DMS79 (cell line): ENCODE measurements around the gene TMEM269.

Experiments
- DNase-seq: peaks from one replicate; lab custom pipeline; 2025; lab: John Stamatoyannopoulos, UW

The TMEM269 gene

DNA sequence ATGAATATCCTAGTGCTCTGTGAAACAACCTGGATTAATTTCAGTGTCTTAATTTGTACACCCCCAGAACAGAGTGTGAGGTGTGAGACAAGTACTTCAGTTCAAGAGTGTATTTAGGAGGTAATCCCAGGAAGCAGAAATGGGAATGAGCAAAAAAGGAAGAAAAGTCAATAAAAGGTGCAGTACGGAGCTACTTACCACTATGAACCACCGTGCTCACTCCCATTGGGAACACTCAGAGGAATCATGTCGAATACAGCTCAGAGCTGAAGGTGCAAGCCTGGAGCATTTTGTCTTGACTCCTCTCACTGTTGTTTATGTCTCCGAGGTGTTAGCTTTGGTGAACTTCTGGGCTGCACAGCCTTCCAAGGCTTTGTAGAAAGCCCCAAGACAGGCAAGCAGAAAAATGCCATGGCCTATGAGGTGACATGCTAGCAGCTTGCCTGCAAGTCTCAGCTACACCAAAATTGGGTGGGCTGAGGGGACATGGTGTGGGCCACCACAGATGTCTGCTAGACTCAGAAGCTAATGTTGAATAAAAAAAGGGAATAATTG, 39.8 kb downstream of the TMEM269 start:
- DNase-seq: no peak

DNA sequence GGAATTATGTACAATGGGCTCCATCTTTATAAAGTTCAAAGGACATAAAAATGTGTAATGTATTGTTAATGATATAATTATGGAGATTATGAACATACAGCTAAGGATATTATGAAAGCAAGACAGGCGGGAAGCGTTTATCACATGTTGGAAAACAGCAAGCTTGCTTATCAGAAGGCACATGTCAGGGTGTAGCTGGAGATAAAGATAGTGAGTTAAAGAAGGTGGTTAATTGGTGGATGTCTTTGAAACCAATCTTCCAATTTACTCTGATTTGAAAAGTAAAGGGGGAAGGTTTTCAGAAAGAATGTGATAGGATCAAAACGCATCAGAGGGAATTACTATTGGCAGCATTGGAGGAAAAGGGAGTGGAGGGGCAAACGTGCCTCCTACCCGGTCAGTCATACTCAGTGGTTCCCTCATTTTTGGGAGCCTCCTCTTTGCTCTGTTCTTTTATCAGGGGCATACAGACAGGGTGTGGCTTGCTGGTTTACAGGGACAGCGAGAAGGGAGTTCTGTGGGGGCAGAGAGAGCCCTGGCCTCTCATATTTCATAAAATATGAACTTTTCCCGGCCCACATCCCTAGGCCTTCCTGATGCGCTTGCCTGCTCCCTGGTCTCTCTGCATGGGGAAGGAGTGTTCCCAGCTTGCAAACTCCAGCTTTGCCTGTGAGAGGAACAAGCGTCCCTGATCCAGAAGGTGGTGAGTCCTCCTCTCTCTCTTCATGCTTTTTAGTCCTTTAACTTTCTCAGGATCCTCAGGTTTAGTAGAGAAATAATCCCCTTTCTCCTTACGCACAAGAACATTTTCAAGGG, 40.5 kb downstream of the TMEM269 start:
- DNase-seq: no peak

DNA sequence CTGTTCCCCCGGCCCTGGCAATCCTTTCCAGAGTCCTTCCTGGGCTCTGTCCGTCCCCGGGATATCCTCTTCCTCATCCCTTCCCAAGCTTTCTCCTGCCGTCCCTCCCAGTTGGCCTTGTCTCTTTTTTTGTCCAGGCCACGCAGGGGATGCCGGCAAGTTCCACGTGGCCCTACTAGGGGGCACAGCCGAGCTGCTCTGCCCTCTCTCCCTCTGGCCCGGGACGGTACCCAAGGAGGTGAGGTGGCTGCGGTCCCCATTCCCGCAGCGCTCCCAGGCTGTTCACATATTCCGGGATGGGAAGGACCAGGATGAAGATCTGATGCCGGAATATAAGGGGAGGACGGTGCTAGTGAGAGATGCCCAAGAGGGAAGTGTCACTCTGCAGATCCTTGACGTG, 45.8 kb downstream of the TMEM269 start:
- DNase-seq: no peak

DNA sequence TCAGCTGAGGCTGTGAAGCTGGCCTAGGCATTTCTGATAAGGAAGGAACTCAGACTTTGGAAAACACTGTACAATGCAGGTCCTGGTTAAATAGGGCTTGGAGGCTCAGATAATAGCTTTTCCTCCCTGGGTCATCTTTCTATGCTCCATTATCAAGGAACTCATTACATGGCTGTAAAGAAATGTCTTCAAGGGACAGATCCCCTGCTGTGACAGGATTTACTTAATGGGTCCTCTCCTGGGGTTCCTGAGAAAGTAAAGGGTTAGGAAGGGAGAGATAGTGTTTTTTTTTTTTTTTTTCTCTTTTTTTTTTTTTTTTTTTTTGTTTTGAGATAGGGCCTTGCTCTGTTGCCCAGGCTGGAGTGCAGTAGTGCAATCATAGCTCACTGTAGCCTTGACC, 46.5 kb downstream of the TMEM269 start:
- no peak for DNase-seq

DNA sequence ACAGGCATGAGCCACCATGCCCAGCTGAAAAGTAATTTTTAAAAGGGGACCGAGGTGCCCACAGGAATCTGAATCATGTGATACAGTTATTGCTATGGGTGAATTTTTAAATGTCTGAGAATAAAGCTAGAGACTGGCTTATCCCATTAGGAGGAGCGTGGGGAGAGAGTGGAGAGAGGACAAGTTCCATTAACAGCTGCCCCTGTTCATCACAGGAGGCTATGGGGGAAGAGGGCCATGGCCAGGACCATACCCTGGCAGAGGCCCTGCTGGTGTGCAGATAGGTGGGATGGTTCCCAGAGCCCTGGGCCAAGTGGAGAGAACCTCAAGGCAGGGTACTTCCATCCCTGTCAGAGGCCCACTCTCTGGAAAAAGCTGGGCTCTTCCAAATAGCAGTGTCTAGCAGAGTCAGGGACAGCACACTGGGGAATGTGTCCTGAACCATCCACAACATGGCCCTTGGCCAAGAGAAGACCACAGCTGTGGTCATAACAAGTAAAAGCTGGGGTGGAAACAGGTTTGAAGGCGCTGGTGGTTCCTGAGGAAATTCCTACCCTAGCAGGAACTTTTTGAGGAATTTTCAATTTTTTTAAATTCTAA, 48.0 kb downstream of the TMEM269 start:
- DNase-seq: no peak

DNA sequence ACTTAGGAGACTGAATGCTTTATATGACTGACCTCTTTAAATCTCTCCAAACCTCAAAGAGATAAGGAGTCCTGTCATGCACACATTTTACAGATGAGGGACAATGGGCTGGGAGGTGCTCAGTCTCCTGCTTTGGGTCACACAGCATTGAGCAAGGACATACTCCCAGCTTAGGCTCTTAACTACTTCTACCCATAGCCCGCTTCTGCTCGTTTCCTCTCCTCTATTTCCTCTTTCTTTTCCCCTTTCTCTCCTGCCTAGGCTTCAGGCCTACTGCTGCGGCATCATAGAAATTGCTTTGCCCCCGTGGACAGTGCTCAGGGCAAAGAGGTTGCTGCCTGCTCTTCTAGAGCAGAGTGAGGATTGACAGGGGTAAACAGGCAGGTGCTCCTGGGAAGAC, 49.2 kb downstream of the TMEM269 start:
- DNase-seq: no peak

DNA sequence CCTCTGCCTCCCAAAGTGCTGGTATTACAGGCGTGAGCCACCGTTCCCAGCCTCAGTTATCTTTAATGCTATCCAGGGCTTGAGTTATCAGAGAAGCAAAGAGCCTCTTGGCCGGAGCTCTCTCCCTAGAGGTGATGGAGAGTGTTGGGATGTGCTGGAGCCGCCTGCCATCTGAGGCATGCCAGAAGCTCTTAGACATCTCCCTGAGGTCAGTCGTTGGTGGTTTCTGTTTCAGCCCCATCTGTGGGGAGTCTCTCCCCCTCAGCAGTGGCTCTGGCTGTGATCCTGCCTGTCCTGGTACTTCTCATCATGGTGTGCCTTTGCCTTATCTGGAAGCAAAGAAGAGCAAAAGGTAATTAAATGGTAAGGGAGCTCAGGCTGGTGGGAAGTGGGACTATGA, 50.0 kb downstream of the TMEM269 start:
- no peak for DNase-seq

DNA sequence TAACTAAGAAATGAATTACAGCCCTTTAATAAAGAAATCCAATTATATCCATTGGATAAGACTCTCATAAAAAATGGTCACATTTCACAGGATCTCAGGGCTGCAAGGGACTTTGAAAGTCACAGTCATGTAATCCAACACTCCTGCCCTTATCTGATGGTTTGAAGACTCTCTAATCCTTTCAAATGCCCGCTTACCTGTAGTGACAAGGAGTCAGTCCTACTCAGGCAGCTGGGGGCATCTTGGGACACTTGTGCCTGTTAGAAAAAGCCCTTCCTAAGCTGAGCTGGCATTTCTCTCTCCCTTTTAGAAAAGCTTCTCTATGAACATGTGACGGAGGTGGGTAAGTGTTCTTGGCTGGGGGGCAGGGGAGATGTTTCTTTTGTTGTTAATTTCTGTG, 50.6 kb downstream of the TMEM269 start:
- DNase-seq: peak; percentile 7

DNA sequence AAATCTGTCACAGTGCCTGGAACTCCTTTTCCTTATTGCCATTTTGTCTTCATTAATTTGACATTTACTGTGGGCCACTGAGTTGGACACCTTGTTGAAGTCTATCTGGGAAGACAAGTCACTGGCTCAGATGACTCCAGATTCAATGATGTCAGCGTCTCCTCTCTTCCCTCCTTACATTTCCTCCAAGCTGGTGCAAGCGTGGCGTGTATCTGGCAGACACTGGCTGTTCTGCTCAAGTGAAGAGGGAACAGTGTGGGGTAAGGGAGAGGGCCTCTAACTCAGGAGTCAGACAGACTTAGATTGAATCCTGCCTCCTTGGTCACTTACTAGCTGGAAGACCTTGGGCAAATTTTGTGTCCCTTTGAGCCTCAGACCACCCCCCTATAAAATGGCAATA, 52.9 kb downstream of the TMEM269 start:
- no peak for DNase-seq

DNA sequence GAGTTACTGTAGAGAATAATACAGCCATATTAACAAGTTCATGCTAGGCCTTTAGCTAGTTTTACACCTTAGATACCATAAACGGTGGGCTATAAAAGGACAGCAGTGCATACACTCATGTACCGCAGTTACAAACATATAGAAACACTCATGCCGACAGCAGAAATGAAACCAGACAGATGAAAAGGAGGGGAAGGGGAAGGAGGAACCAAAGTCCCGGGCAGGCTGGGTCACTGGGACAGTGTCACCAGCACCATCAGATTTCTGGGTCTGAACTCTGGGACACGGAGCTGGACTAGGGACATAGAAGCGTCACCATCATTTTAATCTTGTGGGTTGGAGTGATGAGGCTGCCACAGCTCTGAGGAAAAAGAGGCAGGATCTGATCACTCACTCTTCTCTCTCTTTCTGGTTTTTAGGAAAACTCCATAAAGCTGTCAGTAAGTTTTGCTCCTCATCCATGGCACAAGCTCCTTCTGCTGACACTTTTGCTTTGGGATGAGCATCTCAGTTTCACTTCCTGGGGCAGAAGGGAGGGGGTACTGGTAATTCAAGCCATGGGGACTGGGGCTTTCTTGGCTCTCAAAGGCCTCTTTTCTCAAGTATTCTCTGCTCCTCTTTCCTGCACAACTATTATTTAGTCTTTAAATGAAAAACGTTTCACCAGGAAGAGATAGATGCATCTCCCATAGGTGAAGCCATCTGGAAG, 53.8 kb downstream of the TMEM269 start:
- no peak for DNase-seq

DNA sequence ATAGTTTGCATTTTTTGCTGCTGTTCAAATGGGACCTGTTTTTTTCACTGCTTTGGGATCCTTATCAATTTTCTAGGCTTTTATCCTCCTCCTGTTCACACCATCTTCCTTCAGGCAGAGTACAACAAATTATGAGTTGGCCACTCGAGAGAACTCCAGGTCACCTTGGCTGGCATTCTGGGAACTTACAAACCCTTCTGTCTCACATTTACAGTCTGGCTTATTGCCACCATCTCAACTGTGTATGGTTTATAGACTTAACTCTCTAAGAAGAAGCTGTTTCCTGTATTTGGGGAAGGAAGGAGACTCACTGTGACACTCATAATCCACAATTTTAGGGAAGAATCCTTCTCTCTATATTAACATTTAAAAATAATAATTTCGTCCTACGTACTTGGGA, 56.2 kb downstream of the TMEM269 start:
- DNase-seq: peak; percentile 7

DNA sequence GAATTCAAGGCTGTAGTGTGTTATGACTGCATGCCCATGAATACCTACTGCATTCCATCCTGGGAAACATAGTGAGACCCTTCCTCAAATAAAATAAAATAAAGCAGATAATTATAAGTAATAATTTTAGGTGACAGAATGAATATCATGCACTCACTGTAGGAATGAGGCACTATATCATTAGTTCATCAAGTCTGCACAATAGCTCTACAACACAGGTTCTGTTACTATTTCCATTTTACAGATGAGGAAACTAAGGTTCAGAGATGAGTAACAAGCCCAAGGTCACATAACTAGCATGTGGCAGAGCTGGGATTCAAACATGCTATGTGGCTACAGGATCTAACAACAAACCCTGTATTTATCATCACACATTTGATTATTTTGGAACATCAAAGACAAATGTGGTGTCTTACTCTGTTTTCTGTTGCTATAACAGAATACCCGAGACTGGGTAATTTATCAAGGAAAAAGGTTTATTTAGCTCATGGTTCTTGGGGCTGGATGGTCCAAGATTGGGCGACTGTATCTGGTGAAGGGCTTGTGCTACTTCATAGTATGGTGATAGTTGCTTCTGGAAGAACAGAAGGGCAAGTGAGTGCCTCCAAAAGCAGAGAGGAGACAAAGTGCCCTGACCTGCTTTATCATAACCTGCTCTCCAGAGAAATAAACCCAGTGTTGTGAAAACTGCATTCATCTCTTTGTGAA, 56.8 kb downstream of the TMEM269 start:
- no peak for DNase-seq

DNA sequence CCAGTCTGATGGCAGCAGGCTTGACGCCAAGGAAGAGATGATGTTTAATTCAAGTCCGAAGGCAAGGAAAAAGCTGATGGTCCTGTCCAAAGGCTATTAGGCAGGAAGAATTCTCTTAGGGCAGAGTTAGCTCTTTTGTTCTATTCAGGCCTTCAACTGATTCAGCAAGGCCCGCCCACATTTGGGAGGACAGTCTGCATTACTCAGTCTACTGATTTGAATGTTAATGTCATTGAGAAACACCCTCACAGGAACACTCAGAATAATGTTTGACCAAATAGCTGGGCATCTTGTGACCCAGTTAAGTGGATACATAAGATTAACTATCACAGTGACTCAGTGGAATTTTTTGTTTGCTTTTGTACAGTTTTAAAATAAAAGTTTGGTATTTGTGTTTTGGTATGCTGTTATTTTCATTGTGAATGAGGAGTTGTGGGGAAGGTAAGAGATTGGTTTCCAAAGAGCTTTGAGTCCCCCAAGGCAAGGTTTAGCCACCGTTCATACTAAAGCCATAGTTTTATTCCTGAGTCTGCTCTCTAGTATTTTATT, 59.9 kb downstream of the TMEM269 start:
- DNase-seq: no peak

DNA sequence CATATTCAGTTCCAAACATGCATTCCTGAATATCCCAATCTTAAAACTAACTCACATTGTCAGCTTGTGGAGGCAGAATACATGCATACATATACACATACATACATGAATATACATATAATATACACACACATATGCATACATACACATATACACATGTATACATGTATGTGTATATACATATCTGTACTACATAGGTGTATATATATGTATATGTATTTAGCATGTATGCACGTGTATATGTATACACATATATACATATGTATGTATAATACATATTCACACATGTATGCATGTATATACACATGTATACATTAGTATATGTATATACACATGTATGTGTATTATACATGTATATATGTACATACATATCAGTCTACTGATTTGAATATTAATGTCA, 60.4 kb downstream of the TMEM269 start:
- DNase-seq: no peak

DNA sequence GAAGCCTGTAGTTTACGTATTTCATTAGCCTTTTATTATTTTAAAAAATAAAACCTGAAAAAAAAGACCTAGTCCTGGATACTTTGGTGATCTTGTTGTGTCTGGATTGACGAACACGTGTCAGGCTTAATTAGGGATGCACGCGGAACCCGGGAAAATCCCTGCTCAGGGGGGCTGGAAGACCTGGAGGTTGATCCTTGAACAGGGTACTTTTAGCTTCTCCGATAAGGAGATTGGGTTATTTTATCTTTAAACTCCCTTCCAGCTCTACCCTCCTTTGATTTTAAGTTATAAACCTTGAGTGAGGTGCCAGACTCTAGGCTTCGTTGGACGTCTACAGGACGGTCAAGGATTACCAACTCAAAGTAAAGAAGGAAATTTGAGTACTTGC, 61.1 kb downstream of the TMEM269 start:
- DNase-seq: no peak

DNA sequence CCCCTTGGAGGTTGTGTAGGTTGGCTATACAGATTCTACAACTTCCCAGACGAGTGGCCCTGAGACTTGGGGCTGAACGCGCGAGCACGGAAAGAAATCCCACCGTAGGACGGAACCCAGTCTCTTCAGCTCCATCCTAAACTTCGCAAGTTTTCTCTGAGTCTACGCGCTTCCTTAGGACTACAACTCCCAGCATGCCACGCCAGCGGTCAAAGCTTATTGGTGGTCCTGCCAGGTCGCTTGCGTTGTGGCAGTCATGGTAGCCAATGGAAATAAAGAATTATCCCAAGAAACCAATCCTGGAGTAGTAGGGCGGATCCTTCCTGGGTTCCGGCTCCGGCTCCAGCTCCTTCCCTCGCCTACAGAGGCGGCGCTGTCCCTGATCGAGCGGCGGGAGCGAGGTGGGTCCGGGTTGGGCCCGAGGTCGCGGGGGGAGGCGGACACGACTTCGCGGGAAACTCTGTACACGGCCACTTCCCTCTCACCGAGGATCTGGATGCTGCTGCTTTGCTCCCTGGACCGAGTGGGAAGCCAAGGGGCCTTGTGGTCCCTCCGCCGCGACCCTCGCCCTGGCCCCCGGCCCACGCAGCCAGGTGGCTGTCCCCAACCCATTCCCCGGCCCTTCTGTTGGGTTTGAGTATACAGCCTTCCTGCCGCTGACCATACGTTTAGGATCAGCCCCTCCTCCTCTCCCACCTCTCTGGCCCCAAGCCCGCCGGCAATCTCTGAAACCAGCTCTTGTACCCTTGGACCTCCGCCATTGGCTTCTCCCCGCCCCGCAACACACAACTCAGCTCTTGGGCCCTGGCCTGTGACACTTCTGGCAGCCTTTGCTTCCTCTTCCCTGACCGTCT, 61.7 kb downstream of the TMEM269 start, which contains the start of gene ZNF691:
TSS of gene ZNF691 (plus strand) at position 357 of the 854 bp plus-strand sequence. CDS start 3,046 bp downstream, outside the sequence.
- peak; percentile 94 for DNase-seq

DNA sequence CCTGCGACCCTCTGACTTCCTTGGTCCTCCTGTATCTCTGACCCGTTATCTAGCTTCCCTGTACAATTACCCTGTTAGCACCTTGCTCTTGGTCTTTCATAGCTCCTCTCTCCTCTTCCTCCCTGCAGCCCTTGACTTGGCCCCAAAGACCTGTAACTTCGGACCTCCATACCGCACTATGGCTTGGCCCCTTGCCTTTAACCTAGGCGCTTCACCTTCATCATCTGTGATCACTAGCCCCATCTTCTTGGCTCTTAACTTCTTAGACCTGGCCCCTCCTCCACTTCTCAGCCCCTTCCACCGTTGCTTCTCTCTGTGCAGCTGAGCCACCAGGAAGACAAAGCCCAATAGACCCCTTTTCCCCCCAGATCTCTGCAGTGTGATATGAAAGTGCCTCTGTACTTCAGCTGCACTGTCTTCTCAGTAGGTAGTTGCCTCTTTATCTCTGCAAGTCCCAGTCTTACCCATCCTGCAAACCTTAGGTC, 62.4 kb downstream of the TMEM269 start:
- no peak for DNase-seq

DNA sequence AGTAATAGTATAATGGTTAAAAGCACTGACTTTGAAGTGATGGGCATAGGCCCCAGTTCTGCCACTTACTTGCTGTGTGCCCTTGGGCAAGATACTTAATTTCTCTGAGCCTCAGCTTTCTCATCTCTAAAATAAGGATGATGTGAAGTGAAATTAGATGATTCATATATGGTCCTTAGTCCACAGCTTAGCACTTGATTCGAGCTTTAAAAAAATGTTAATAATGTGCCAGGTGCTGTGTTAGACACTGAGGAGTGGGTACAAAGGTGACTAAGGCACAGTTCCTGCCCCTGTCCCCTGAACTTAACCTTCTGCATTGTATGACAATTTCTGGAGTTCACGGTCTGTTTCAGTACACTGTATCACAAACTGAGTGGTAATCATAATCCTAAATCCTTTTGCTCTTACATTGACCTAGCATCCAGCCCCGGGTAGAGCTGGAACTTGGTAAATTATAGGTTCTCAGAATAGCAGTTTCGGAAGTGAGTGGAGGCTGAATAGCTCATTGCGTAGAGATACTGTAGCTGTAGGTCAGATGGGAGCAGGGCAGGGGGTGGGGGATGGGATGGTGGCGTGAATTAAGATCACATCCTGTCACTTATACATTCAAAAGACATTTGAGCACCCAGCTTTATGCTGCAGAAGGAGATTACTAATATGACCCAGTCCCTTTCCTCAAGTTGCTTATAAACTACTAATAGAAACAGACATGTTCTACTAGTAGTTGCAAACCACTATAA, 63.1 kb downstream of the TMEM269 start:
- DNase-seq: no peak

DNA sequence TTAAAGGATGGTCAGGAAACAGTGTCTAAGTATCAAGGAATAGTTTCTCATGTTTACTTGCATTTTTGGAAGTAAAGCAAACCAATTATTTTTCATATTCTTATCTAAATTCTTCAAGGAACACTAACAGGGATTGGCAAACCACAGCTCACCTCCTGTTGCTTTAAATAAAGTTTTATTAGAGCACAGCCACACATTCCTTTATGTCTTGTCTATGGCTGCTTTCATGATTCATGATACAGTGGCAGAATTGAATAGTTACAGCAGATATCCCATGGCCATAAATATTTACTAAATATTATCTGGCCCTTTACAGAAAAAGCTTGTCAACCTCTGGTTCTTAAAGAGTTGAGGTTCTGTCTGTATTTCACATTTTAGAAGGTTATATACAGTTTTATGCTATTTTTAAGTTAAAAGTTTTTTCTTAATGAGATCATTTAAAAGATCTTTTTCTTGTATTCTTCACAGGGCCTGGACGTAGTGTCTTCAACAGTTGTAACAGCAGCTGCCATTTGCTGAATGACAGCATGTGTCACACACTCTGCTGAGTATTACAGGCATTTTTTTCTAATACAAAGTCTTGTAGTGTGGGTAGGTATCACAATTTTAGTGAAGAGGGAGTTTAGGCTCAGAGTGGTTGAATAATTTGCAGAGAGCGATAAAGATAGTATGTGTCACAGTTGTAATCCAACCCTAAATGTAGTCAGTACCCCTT, 64.2 kb downstream of the TMEM269 start:
- DNase-seq: no peak
